A549 treated with Mapracorat at 1 μM for 4 hours (cell line): Measurements from ENCODE around the gene NKX6-2. TPM values are rescaled to one million over a fixed set of nuclear protein-coding genes. Genes with fewer than 3 reads are reported as not detected.

ENCODE experiments used
- total RNA-seq: library from RNA; stranded (reverse); fragments of 200-300 nt; extraction: Qiagen RNA extraction; gene quantifications from 5 replicates; pipeline ENCODE4 v1.2.3, GENCODE V29; 2022

The NKX6-2 gene
- 0.15 to 0.56 TPM (median 0.44 TPM) in 5 replicates for total RNA-seq

GRCh38 chr10:132785723-132786475, at the start of gene NKX6-2:
Gene NKX6-2 (minus strand): TSS chr10:132786147. CDS start chr10:132785948, 199 bp downstream.

Other genes with a start within 250 kb of the NKX6-2 start
- 11.1 to 13.9 TPM (median 13.1 TPM) in 5 replicates for gene INPP5A, start 248.4 kb downstream of the NKX6-2 start, total RNA-seq
- 1.3 to 1.9 TPM (median 1.6 TPM) in 5 replicates for gene CFAP46, start 156.4 kb upstream of the NKX6-2 start, total RNA-seq